ENCODE data around the gene GRIN2C. TPM values are rescaled to one million over a fixed set of nuclear protein-coding genes. Genes with fewer than 3 reads are reported as not detected.

GRIN2C gene
- total and polyA plus RNA-seq, 2 of the 4 experiments (the other 2 are of a cell fraction), result 0.22 TPM; not detected in 1

GRCh38 chr17:74796211-74796610 is 63.5 kb downstream of the GRIN2C start:
- Histone ChIP-seq H3K27me3 (ENCODE audit: control insufficient read depth, insufficient read depth, low read length) (no peaks in the 10 kb centered on the region), H3K27ac (ENCODE audit: insufficient read depth, low read length) (no peak overlapping the region), H3K36me3 (ENCODE audit: control insufficient read depth, insufficient read depth, low read length) (peaks cover 39% of the 10 kb centered on the region), H3K4me3 (ENCODE audit: insufficient read depth, low read depth, low read length) (no peak overlapping the region), H2AK9ac (replicated peaks; ENCODE audit: low read depth, low read length, poor library complexity) (no peak overlapping the region), H3K79me1 (ENCODE audit: low read depth in 1 of 2, low read length in 2 of 2) (no peaks in the 10 kb centered on the region), H3K23ac (ENCODE audit: low read depth, low read length) (no peak overlapping the region), H3K4me1 (ENCODE audit: control insufficient read depth, insufficient read depth, low read length) (no peaks in the 10 kb centered on the region), H3K9me3 (ENCODE audit: control insufficient read depth, insufficient read depth, low read length) (no peaks in the 10 kb centered on the region), H4K20me1 (ENCODE audit: insufficient read depth, low read length) (no peaks in the 10 kb centered on the region; the same call in 1 of the 2 replicates), H2AFZ (replicated peaks; ENCODE audit: low read length, poor library complexity) (no peak overlapping the region), H3K4ac (ENCODE audit: low read depth, low read length) (no peak overlapping the region), H4K5ac (ENCODE audit: low read depth, low read length) (no peak overlapping the region), H3K9me1 (ENCODE audit: insufficient read depth, low read length) (no peaks in the 10 kb centered on the region), H4K91ac (ENCODE audit: insufficient read depth, low read depth, low read length) (no peak overlapping the region), H3K9ac (ENCODE audit: low read depth, low read length) (no peak overlapping the region), H2BK20ac (ENCODE audit: low read depth, low read length) (no peak overlapping the region), H2BK15ac (ENCODE audit: low read depth, low read length) (no peak overlapping the region), H3K56ac (ENCODE audit: extremely low read depth, insufficient read depth, low read length) (no peak overlapping the region), H2BK120ac (ENCODE audit: low read depth, low read length) (no peak overlapping the region), H4K8ac (ENCODE audit: low read depth in 2 of 2, low read length in 2 of 2) (no peak overlapping the region), H3K14ac (replicated peaks; ENCODE audit: low read depth, low read length) (no peak overlapping the region), H2BK5ac (ENCODE audit: low read depth, low read length, poor library complexity, severe bottlenecking) (no peak overlapping the region), H2AK5ac (ENCODE audit: low read depth, low read length) (no peak overlapping the region), H3K4me2 (ENCODE audit: low read depth, low read length) (no peak overlapping the region), H3K18ac (ENCODE audit: low read depth, low read length) (no peak overlapping the region)
- dilution Hi-C loops (cut with HindIII; ENCODE audit: low sequenced_read_pairs, unreplicated experiment), result no loop called here
- CTCF ChIA-PET, result no interaction called here
- WGBS, 2 experiments (ENCODE audit: extremely low coverage in 2 of 2, insufficient read length in 1 of 2), result 100% methylated on average over 1 of the region's 4 CpGs; no CpG with 5 or more reads in 1 of the 2 experiments
- intact Hi-C loops (cut with micrococcal nuclease), result no loop called here
- POLR2A ChIA-PET (ENCODE audit: unreplicated experiment), result no interaction called here
- in situ Hi-C loops (cut with MboI; ENCODE audit: low sequenced_read_pairs), result no loop called here
- DNase-seq (no peak), ATAC-seq (ENCODE audit: low read depth) (no peak)
- TF ChIP-seq RCOR1 (IDR thresholded peaks at IDR 0.05; ENCODE audit: insufficient replicate concordance, low read length) (no peak), SMC3 (IDR thresholded peaks at IDR 0.05; ENCODE audit: low read depth, low read length) (no peak), FOS (IDR thresholded peaks at IDR 0.05; ENCODE audit: low read depth, low read length) (no peak), ELK1 (IDR thresholded peaks at IDR 0.05; ENCODE audit: borderline replicate concordance, low read depth, low read length) (no peak), NFE2L2 (IDR thresholded peaks at IDR 0.05; ENCODE audit: low read depth, low read length) (no peak), RAD21 (IDR thresholded peaks at IDR 0.05; ENCODE audit: low read length) (no peak), CEBPB (IDR thresholded peaks at IDR 0.05; ENCODE audit: low read depth, low read length) (no peak), POLR2A (IDR thresholded peaks at IDR 0.05; ENCODE audit: low read depth, low read length) (no peak), RFX5 (IDR thresholded peaks at IDR 0.05; ENCODE audit: low read depth, low read length) (no peak), MAFK (IDR thresholded peaks at IDR 0.05; ENCODE audit: low read depth, low read length) (no peak), USF2 (IDR thresholded peaks at IDR 0.05; ENCODE audit: low read depth, low read length) (no peak), BHLHE40 (IDR thresholded peaks at IDR 0.05; ENCODE audit: low read depth, low read length) (no peak), MXI1 (IDR thresholded peaks at IDR 0.05; ENCODE audit: borderline replicate concordance, low read depth, low read length) (no peak), CHD1 (IDR thresholded peaks at IDR 0.05; ENCODE audit: low read depth, low read length) (no peak), CTCF (conservative IDR thresholded peaks at IDR 0.05; ENCODE audit: low read depth, low read length) (no peak), MAZ (IDR thresholded peaks at IDR 0.05; ENCODE audit: borderline replicate concordance, low read depth, low read length) (no peak)
- BruUV-seq (replicated peaks), result no TSS peak

Data from IMR-90 (cell line).